C4-2B (cell line): ENCODE measurements around the gene PPP2R2C.

Experiments
- H3K27ac ChIP-seq: fragments of 450-650 bp; 2 replicates; pipeline ENCODE4 v1.5.1; 2017
- ZFX ChIP-seq: fragments of 450-650 bp; IDR thresholded peaks from 2 replicates; pipeline ENCODE4 v1.6.1; 2017
- TF ChIP-seq, protein P1 (sequence below): fragments of 450-650 bp; conservative IDR thresholded peaks from 2 replicates; pipeline ENCODE4 v1.5.1; 2017; ENCODE audit warnings: mild to moderate bottlenecking

The PPP2R2C gene

DNA sequence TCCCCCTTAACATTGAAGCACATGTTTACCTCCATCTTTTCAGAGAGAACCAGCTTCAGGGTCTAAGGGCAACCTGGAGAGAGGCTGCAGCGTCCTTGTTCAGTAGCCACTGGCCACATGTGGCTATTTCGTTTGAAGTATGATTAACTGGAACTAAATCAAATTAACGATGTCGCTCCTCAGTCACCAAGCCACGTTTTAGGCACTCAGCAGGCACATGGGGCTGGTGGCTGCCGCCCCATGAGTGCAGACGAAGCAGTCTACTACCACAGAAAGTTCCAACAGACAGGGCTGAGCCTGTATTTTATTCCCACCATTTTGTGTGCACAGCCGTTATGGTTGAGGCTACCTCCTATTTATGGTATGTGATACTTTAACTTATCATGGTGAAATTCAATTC, 103.4 kb downstream of the PPP2R2C start:
- TF ChIP-seq, protein P1, sequence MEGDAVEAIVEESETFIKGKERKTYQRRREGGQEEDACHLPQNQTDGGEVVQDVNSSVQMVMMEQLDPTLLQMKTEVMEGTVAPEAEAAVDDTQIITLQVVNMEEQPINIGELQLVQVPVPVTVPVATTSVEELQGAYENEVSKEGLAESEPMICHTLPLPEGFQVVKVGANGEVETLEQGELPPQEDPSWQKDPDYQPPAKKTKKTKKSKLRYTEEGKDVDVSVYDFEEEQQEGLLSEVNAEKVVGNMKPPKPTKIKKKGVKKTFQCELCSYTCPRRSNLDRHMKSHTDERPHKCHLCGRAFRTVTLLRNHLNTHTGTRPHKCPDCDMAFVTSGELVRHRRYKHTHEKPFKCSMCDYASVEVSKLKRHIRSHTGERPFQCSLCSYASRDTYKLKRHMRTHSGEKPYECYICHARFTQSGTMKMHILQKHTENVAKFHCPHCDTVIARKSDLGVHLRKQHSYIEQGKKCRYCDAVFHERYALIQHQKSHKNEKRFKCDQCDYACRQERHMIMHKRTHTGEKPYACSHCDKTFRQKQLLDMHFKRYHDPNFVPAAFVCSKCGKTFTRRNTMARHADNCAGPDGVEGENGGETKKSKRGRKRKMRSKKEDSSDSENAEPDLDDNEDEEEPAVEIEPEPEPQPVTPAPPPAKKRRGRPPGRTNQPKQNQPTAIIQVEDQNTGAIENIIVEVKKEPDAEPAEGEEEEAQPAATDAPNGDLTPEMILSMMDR = no peak
- TF ChIP-seq ZFX = no peak
- H3K27ac ChIP-seq = no peak overlapping the region

DNA sequence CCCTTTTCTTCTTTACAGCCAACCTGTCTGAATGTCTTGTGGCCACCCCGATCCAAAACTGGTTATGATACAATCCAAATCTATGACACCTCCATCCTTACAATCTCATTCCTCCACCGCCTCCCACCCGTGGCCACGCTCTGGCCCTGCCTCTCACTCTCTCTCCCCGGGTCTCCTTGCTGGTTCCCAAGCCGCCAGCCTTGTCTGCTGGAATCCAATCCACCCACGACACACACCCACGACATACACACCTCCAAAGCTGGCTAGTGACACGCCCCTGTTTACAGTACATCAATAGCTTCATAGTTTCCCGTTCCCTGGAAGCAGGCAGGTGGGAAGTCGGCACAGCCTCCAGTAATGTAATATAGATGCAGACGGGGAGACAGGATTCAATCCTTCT, 103.8 kb downstream of the PPP2R2C start:
- no peak for TF ChIP-seq ZFX
- TF ChIP-seq, protein P1 = no peak
- no peak overlapping the region for H3K27ac ChIP-seq

DNA sequence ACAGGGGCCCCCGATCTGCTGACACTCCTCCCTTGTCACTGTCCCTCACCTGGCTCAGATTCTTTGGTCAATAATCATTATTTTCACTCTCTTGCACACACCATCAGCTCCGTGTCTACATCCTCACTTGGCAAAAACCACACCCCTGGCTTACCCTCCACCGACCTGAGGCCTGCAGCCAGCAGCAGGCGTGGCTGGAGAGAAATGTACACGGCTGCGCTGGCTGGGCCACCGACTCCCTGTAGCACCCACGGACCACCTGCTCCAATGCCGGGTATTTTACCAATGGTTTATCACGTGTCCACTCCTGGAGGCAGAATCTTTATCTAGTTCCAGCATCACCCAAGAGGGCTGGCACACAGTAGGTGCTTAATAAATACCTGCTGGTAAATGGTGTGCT, 104.3 kb downstream of the PPP2R2C start:
- H3K27ac ChIP-seq = no peak overlapping the region
- TF ChIP-seq, protein P1 = no peak
- TF ChIP-seq ZFX = no peak

DNA sequence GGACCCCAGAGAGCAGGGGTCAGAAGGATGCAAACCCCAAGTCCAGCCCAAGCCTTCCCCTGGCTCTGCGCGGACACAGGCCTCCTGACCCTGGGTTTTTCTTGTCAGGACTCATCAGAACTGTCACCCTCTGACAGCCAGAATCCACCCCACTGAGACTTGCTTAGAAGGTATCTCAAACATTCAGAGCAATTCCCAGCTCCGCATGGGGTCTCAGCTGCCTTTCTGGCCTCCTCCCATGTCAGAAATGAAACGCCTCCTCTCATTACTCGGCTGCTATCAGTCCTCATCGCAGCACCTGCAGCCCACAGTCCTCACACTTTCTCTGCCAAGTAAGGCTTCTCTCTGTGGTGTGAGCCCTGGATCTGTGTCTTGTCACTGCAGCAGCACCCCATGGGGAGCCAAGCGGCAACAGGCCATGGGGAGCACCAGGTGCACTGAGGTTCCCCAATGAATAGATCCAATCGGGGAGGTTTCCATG, 105.0 kb downstream of the PPP2R2C start:
- H3K27ac ChIP-seq = no peak overlapping the region
- TF ChIP-seq, protein P1 = no peak
- TF ChIP-seq ZFX = no peak

DNA sequence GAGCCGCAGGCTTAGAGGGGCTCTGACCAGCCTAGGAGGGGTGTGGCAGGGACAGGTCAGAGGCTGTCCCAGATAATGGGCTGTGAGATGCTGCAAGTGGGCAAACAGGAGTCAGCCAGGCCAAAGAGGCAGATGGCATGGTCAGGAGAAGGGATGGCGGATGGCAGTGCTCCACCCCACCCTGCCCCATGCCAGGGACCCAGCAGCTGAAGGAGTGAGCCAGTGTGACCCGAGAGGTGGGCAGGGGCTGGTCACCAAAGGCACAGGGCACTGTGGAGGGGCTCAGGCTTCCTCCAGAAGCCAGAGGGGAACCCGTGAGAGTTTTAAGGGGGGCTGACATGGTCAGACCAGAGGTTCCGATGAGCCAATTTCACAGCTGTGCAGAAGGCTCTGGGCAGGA, 105.8 kb downstream of the PPP2R2C start:
- TF ChIP-seq, protein P1 = no peak
- TF ChIP-seq ZFX = no peak
- no peak overlapping the region for H3K27ac ChIP-seq

DNA sequence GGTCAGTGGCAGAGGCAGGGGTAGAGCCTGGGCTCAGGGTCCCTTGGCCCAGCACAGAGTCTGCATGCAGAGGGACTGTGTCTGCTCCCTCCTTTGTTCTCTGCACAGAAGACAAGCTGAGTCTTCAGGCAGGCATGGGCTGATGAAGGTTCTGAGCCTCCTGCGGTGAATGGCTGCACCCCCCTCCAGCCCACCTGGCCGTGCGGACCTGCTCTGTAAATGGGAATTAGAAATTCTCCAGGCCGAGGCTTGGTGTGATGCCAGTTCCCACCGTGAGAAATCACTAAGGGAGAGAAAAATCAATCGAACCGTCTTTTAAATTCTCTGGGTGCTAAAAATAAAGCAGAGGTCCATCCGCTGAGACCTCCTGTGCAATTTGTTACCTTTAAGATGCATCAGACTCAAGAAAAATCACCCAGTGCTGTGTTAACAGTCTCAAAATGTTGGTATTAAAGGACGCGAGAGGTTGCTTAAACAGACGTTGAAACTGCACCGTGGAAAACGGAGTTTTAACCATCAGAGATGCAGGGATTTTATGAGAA, 106.8 kb downstream of the PPP2R2C start:
- H3K27ac ChIP-seq = no peak overlapping the region
- no peak for TF ChIP-seq ZFX
- TF ChIP-seq, protein P1 = no peak

DNA sequence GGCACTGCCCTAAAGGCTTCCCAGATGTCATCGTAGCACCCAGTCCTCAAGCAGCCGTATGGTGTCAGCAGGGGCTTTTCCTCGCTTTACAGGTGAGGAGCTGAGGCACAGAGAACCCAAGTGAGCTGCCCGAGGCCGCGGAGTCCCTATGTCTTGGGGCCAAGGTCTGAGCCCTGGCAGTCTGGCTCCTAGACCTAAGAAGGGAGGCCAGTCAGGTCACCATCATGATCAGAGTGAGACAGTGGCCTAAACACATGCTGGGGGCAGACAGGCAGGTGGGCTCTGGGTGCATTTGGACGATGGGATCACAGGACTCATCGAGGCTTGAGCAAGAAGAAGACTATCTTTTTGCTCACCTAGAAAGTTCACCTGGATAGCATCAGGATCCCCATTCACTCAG, 107.8 kb downstream of the PPP2R2C start:
- TF ChIP-seq, protein P1 = no peak
- TF ChIP-seq ZFX = no peak
- no peak overlapping the region for H3K27ac ChIP-seq
